Subcutaneous abdominal adipose tissue (tissue), 5 donors: ENCODE results near the gene GPR108.
"Not testable (repeated sequence)": the region's sequence is repeated elsewhere in the genome, so short reads cannot be mapped to it uniquely, and the experiment has no call there.

ENCODE experiments used
- H3K27ac ChIP-seq: one replicate; pipeline ENCODE4 v1.7.0; 2013; ENCODE audit warnings: low read depth, mild to moderate bottlenecking, inconsistent platforms, low read length, moderate library complexity
- H3K27me3 ChIP-seq, 5 donors: one replicate each; pipeline ENCODE4 v1.7.0; 2013; ENCODE audit warnings: low read length in 5 of 5, inconsistent platforms in 1 of 5; ENCODE audit not compliant: control insufficient read depth in 5 of 5, insufficient read depth in 4 of 5
- H3K36me3 ChIP-seq, 5 donors: one replicate each; pipeline ENCODE4 v1.7.0; 2013; ENCODE audit warnings: low read length in 5 of 5; ENCODE audit not compliant: control insufficient read depth in 5 of 5, insufficient read depth in 5 of 5
- H3K4me1 ChIP-seq, 5 donors: one replicate each; pipeline ENCODE4 v1.7.0; 2013; ENCODE audit warnings: low read length in 5 of 5, mild to moderate bottlenecking in 3 of 5, moderate library complexity in 1 of 5; ENCODE audit not compliant: control insufficient read depth in 5 of 5, insufficient read depth in 5 of 5
- H3K4me3 ChIP-seq, 5 donors: one replicate each; pipeline ENCODE4 v1.7.0; 2013; ENCODE audit warnings: low read length in 5 of 5, low read depth in 1 of 5
- H3K9ac ChIP-seq, 5 donors: one replicate each; pipeline ENCODE4 v1.7.0; 2013; ENCODE audit warnings: low read length in 5 of 5, mild to moderate bottlenecking in 4 of 5, moderate library complexity in 3 of 5
- H3K9me3 ChIP-seq, 5 donors: one replicate each; pipeline ENCODE4 v1.7.0; 2013; ENCODE audit warnings: low read length in 5 of 5; ENCODE audit not compliant: control insufficient read depth in 5 of 5
- donor health status: healthy.
- donor health status: healthy.
- donor health status: healthy.
- donor health status: healthy.
- donor health status: healthy.

The GPR108 gene

DNA sequence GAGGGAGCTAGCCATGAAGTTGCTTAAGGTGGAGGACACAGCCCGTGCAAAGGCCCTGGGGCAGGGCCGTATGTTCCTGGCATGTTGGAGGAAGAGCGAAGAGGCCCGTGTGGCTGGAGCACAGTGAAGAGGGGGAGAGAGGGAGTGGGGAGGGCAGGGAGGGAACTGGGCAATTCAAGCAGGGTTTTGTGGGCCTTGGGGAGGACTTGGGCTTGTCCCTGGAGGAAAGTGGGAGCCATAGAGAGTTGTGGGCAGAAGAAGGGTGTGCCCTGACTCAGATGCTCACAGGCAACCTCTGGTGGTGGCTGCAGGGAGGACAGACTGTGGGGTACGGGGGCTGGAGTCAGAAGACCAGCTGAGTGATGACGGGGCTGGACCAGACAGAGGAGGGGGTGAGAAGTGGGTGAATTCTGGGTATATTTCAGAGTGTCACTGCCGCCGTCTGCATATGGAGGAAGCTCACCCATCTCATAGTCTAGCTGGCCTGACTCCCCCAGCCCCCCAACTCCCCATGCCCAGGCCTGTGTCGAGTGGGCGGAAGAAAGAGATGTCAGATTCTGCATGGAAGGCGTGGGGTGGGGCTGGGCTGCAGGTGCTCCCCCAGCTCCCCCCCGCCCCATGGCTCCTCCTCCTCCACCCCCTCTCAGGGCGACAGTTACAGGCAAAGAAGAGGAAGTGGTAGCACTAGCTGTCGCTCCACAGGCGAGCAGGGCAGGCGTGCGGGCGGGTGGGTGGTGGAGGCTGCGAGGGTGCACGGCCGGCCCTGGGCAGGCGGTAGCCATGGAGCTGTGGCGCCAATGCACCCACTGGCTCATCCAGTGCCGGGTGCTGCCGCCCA is 34.9 kb upstream of the GPR108 start, which contains the start of gene VAV1:
Gene VAV1 (plus strand): TSS at position 681 of the 838 bp plus-strand sequence. CDS start 100 bp downstream, at position 781.
- Histone ChIP-seq H3K4me1 (peaks cover 0 to 16% (median 6%) of the 10 kb centered on the region in 5 donors), H3K9me3 (no peaks in the 10 kb centered on the region), H3K27me3 (peaks cover 0 to 13% (median 2%) of the 10 kb centered on the region in 5 donors), H3K9ac (peak within 1 kb of the TSS in 3 of 5 donors; percentile 42 to 54 (median 42)), H3K27ac (no peak within 1 kb of the TSS), H3K4me3 (peak within 1 kb of the TSS; percentile 43 to 72 (median 48)), H3K36me3 (no peaks in the 10 kb centered on the region)

DNA sequence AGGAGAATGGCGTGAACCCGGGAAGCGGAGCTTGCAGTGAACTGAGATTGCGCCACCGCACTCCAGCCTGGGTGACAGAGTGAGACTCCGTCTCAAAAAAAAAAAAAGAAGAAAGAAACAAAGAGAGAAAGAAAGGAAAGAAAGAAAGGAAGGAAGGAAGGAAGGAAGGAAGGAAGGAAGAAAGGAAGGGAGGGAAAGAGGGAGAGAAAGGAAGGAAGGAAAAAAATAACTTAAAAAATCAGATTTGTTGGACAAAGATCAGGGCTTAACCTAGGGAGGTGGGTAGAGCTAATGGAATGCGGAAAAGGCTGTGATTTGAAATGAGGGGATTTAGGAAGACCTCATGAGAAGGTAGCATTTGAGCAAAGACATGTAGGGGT is 34.3 kb upstream of the GPR108 start:
- H3K27ac ChIP-seq, H3K36me3 ChIP-seq, H3K4me3 ChIP-seq, H3K9me3 ChIP-seq, H3K9ac ChIP-seq: not testable (repeated sequence)
- Histone ChIP-seq H3K4me1 (peaks cover 0 to 22% (median 11%) of the 10 kb centered on the region in 5 donors), H3K27me3 (peaks cover 3 to 17% (median 7%) of the 10 kb centered on the region in 5 donors)

DNA sequence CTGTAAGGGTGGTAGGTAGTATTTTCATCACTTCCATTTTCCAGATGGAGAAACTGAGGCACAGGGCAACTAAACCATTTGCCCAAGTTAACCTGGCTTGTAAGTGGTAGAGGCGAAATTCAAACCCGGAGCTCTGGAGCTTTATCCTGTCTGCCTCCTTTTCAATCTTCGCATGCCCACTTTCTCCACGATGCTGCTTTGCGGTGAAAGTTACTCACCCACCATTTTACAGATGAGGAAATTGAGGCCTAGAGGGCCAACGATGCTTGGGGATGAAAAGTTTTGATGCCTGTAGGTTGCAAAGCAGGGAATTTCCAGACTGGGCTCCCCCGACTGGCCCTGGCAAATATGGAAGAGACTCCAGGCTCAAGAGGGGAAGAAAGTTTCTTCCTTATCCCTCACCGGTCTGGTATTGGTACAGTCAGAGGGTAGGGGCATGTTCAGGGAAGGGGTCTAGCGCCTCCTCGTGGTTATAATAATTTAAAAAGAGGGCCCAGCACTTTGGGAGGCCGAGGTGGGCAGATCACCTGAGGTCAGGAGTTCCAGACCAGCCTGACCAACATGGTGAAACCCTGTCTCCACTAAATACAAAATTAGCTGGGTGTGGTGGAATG is 31.7 kb upstream of the GPR108 start:
- Histone ChIP-seq H3K27me3 (peaks cover 3 to 29% (median 12%) of the 10 kb centered on the region in 5 donors), H3K27ac (no peak overlapping the region), H3K4me1 (peaks cover 0 to 22% (median 16%) of the 10 kb centered on the region in 5 donors), H3K9ac (no peak overlapping the region), H3K36me3 (no peaks in the 10 kb centered on the region), H3K4me3 (no peak overlapping the region), H3K9me3 (no peaks in the 10 kb centered on the region)

DNA sequence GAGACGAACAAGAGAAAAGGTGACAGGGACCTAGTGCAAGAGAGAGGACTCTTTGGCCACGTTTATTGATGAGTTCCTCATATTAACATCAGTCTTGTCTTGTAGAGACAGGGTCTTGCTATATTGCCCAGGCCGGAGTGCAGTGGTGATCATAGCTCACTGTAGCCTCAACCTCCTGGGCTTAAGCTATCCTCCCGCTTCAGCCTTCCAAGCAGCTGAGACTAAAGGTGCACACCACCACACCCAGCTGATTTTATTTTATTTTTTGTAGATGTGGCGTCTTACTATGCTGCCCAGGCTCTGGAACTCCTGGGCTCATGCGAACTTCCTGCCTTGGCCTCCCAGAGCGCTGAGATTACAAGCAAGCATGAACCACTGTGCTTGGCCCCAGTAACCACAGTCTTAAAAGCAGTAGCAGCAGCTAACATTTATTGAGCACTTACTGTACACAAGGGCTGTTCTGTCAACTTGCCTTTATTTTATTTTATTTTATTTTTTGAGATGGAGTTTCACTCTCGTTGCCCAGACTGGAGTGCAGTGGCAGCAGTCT is 30.9 kb upstream of the GPR108 start:
- peaks cover 0 to 22% (median 16%) of the 10 kb centered on the region in 5 donors for H3K4me1 ChIP-seq
- peak overlapping the region in 1 of 5 donors; percentile 55 for H3K4me3 ChIP-seq
- no peak overlapping the region for H3K27ac ChIP-seq
- peaks cover 3 to 29% (median 12%) of the 10 kb centered on the region in 5 donors for H3K27me3 ChIP-seq
- H3K9ac ChIP-seq: no peak overlapping the region
- no peaks in the 10 kb centered on the region for H3K9me3 ChIP-seq
- H3K36me3 ChIP-seq: no peaks in the 10 kb centered on the region

DNA sequence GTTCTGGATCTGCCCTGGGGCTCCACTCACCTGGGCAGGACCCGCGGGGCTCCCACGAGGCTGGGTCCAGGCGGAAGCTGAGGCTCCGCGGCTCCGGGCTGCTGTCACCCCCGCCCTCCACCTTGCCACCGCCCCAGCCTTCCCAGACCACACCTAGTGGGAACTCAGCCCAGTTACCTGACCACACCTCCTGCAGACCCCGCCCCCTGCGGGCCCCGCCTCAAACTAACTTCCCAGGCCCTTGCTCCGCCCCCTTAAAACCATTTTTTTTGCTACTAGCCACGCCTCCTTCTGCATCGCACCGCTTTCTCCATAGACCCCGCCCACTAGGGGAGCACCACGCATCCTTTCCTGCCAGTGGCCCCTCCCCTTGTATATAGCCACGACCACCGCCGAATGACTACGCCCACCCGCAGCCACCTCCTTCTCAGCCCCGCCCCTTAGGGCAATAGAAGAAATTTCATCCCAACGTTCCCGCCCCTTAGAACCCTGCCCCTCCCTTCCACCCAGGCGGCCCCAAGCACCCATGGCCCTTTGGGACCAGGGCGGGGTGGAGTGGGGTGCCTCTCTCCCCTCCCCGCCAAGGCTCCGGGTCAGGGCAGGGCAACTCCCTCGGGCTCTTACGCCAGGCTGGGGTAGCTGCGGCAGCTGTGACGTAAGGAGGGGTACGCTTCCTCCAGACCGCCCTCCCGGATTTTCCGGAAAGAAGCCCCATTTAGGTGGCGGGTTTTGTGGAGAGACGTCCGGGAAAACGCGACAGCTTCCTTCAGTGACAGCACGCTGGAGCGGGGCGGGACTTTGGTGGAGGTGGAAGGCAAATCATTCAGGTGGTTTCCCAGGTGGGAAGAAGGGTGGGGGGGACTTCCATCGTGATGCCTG is 30.2 kb upstream of the GPR108 start, which contains the start of gene SH2D3A:
Gene SH2D3A (minus strand): TSS at position 79 of the 879 bp plus-strand sequence. CDS start 3,687 bp downstream, outside the sequence.
- Histone ChIP-seq H3K4me1 (peaks cover 0 to 22% (median 16%) of the 10 kb centered on the region in 5 donors), H3K27me3 (peaks cover 3 to 29% (median 12%) of the 10 kb centered on the region in 5 donors), H3K9me3 (no peaks in the 10 kb centered on the region), H3K36me3 (no peaks in the 10 kb centered on the region), H3K27ac (no peak within 1 kb of the TSS), H3K4me3 (peak within 1 kb of the TSS in 3 of 5 donors; percentile 39 to 55 (median 49)), H3K9ac (peak within 1 kb of the TSS in 1 of 5 donors; percentile 39)

DNA sequence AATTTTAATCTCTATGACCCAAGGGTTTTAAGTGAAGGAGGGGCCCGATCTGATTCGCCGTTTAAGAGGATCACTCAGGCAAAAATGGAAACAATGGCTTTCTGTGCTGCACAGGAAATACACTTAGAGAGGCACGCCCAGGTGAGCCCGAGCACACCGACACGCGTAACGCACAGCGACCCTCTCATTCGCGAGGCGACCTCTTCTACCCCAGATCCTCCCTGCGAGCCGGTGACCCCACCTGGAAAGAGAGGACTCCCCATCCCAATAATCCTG is 29.6 kb upstream of the GPR108 start:
- Histone ChIP-seq H3K36me3 (no peaks in the 10 kb centered on the region), H3K9ac (peak overlapping the region in 1 of 5 donors; percentile 39), H3K27me3 (peaks cover 3 to 26% (median 12%) of the 10 kb centered on the region in 5 donors), H3K9me3 (no peaks in the 10 kb centered on the region), H3K27ac (no peak overlapping the region), H3K4me1 (peaks cover 0 to 22% (median 16%) of the 10 kb centered on the region in 5 donors), H3K4me3 (peak overlapping the region in 3 of 5 donors; percentile 39 to 55 (median 49))

DNA sequence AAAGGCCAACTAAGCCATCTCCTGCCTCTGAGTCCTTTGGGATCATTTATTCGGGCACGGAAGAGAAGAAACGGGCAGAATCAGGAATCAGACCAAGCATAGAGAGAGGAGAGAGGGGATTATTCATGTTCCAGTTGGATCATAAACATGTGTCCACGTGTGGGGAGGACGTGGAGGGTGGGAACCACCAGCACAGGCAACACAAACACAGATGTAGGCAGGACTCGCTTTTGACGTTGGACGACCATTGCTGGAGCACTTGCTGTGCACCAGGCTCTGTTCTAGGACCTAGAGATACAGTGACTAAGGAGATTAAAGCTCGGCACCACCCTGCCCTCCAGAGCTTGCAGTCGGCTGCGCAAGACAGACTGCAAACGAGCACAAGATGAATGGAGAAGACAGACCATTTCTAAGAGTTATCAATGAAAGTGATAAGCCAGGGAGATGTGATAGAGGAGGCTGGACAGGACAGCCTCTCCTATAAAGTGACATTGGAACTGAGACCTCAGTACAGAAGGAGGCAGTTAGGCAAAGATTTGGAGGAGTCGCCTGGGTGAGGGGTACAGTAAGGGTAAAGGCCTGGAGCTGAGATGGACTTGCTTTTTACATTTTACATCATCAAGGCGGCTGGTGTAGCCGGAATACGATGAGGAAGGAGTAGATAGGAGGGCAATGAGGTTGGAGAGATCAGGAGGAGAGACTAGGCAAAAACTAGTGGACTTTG is 29.1 kb upstream of the GPR108 start:
- H3K4me1 ChIP-seq: peaks cover 0 to 22% (median 16%) of the 10 kb centered on the region in 5 donors
- H3K27me3 ChIP-seq: peaks cover 3 to 23% (median 12%) of the 10 kb centered on the region in 5 donors
- peak overlapping the region in 1 of 5 donors; percentile 39 for H3K9ac ChIP-seq
- no peaks in the 10 kb centered on the region for H3K9me3 ChIP-seq
- H3K4me3 ChIP-seq: peak overlapping the region in 3 of 5 donors; percentile 39 to 55 (median 49)
- no peaks in the 10 kb centered on the region for H3K36me3 ChIP-seq
- H3K27ac ChIP-seq: no peak overlapping the region

DNA sequence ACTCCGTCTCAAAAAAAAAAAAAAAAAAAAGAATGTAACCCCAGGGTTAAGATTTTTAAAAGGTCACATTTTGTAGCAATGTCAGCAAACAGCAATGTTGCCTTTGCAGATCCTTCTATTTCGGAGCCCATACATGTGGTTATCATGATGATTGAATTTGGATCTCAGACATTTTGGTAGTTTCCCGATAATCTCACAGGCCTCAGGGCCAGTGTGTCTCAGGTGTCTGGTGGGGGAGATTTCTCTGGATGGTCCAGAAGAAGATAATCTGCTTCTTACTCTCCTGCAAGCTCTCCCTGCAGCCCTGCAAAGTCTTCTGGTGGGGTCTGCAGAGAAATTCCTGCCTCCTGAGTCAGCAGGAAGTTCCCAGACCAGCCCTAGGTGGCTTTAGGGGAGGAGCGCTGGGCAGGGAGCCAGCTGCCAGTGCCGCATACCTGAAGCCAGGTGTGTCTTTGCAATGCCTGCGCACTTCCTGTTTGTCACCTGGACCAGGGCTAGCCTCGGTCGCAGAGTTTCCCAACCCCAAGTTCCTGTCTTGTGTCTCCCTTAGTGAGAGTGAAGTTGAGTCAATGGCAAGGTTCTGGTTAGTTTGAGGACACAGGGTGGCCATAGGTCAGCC is 28.5 kb upstream of the GPR108 start:
- Histone ChIP-seq H3K27me3 (peaks cover 3 to 23% (median 12%) of the 10 kb centered on the region in 5 donors), H3K27ac (no peak overlapping the region), H3K4me3 (no peak overlapping the region), H3K9me3 (no peaks in the 10 kb centered on the region), H3K9ac (no peak overlapping the region), H3K36me3 (no peaks in the 10 kb centered on the region), H3K4me1 (peaks cover 0 to 22% (median 16%) of the 10 kb centered on the region in 5 donors)
